HG03280 (cell line): ENCODE results near the gene KDELR1.
A peak's percentile ranks its signal among the peaks of the same experiment; 100 is the strongest.

Source experiments
- ATAC-seq: cut with Tn5 transposase; IDR thresholded peaks from one replicate; pipeline ENCODE4 v1.9.1; 2021; ENCODE audit warnings: mild to moderate bottlenecking, moderate library complexity; ENCODE audit not compliant: unreplicated experiment

KDELR1 gene

DNA sequence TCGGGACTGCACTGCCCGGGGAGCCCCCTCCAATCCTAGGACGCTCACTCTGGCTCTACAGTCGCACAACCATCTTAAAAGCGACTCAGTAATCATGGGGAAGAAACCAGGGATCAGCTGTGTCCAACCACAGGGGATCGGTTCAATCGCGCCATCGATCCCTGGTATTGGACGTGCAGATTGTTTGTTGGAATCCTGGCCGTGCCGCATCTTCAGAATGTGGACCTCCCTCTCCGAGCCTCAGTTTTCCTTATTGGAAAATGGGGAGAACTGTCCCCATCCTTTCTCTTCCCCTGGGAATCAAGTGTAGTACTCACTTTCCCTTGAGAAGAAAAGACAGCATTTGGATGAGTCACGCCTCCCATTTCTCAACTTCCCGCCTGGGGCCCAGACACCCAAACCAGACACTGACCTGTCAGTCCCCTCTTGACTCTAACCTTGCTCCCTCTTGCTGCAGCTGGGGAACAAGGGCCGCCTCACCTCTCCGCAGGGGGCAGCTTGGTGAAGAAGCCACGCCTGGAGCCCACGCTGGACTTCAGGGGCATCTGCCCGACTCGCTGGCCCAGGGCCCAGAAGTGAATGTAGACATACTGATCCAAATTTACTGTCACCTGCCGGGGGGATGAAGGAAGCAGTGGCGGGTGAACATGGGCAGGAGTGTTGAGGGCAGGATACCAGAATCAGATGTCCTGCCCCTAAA lies 48.4 kb downstream of the KDELR1 start:
- no peak for ATAC-seq

DNA sequence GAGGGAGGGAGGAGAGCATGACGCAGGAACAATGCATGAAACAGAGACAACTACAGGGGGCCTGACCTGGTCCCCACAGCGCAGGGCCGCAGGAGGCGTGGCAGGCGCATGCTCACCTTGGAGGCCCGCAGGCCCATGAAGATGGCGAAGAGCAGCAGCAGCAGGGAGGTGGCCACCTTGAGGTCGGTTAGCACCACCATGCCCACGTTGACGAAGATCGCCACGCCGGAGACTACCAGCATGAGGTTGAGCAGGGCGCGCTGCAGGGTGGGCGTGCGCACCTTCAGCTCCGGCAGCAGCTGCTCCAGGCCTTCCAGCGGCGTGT lies 49.0 kb downstream of the KDELR1 start:
- ATAC-seq: no peak

DNA sequence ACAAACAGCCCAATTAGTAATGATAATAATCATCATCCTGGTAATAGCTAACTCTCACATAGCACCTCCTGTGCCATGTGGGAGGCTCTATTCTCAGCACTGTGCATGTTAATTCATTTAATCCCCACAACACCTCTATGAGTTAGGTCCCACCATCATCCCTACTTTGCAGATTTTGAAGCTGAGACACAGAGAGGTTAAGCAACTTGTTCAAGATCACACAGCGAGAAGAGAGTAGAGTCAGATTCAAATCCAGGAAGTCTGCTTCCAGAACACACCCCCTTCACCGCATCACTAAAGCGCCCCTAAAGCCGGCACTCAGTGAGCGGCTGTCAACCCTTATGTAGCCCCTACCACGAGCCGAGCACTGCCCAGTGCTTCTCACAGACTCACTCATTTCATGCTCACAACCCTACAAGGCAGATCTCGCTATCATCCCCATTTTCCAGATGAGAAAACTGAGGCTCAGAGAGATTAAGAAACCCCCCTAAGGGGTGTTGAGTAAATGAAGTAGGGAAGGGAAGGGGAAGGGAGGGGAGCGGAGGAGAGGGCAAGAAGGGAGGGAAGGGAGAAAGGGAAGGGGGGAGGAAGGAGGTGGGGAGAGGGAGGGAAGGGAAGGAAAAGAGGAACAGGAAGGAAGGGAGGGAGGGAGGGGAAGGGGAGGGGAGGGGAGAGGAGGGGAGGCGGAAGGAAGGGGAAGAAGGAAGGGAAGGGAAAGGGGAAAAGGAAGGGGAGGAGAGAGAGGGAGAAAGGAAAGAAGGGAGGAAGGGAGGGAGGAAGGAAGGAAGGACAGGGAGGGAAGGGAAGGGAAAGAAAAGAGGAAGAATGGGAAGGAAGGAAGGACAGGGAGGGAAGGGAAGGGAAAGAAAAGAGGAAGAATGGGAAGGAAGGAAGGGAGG lies 49.6 kb downstream of the KDELR1 start:
- ATAC-seq: no peak

GRCh38 chr19:48340995-48341394 lies 50.4 kb downstream of the KDELR1 start:
- ATAC-seq: no peak

DNA sequence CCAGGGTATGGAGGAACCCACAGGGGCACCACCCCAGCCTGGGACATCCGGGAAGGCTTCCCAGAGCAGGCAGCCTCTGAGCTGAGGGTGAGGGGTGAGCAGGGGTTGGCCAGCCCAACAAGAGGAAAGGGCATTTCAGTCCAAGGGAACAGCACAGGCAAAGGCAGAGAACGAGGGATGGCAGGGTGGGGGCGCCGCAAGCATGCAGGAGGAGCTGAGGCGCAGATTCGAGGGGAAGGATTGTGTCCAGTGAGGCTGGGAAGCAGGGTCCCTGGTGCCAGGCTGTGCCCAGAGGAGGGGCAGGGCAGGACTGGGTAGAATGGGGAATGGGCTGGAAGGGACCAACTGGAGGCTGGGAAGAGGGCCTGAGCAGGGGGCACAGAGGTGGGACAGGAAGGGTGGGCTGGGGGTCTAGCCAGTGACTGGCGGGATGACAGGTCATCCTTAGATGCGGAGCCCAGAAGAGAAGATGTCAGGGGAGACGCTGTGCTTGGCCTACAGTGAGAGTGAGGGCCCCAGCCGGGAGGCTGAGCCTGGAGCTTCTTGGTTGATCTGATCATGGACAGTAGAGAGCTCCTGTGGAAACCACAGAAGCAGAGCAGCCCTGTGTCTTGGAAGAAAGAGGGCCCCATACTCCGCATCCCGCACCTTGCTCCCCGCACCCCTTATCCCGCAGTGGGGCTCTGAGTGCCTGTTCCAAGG lies 52.4 kb downstream of the KDELR1 start:
- ATAC-seq: no peak

- no peak for ATAC-seq
Observed at GRCh38 chr19:48338253-48338755, 53.0 kb downstream of the KDELR1 start.

- ATAC-seq: peak; percentile 56
Observed at GRCh38 chr19:48333467-48334384, 57.6 kb downstream of the KDELR1 start.

DNA sequence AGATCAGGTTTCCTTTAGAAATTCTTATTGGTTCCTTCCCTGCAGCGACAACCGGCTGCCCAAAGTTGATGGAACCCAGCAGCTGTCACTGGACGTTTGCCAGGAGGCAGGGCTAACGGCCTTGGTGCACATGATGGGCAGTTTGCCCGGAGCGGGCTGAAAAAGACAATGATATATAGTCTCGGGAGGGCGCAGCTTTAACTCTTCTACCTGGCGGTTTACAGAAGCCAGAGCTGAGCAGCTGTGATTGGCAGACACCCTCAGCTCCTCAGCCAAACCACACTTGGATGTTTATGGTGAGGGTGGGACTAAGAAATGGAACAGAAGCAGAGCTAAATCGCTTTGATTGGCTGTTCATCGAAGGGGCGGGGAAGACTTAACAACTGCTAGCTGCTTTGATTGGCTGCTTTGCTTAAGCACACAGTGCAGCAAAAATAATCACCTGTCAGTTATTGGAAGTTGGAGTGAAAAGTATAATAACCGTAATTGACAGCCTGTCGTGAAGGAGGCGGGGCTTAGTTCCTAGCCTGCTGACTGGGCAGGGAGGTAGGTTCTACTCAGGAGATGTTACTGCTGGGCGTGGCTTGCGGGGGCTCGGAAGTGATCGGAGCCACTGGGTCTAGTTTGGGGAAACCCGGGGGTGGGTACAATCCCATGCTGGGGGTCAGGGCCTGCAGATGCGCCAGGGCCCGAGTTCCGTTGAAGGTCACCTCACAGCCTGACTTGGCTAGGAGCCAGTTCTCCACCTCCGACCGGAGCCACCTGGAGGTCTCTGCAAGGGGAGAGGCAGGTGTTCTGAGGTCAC lies 58.5 kb downstream of the KDELR1 start:
- ATAC-seq: peak; percentile 57
